ENCODE measurements around the gene GPC2. TPM values are rescaled to one million over a fixed set of nuclear protein-coding genes. Genes with fewer than 3 reads are reported as not detected.
"Not testable (repeated sequence)": the region's sequence is repeated elsewhere in the genome, so short reads cannot be mapped to it uniquely, and the experiment has no call there.

The GPC2 gene
- total RNA-seq, 2 experiments from 2014 or later, result 2.9 to 6.2 TPM

GRCh38 chr7:100148559-100149328 lies 28.4 kb downstream of the GPC2 start, which contains the start of gene LAMTOR4:
LAMTOR4 (plus strand) TSS chr7:100148918; CDS start chr7:100148973, 55 bp downstream.
- peak within 1 kb of the TSS; percentile 94 for H3K4me3 Mint-ChIP-seq
- ATAC-seq (peak; percentile 99), DNase-seq (peak; percentile 100)
- peaks cover 22% of the 10 kb centered on the region for H3K36me3 Mint-ChIP-seq
- H3K27me3 Mint-ChIP-seq, result no peaks in the 10 kb centered on the region
- CTCF ChIA-PET, result interaction anchor here (0.6 to 6.2 kb wide), 16 partner anchors 10 to 259 kb away, joined by 3 to 37 read pairs (median 4); partner anchors contain the start of gene GAL3ST4
- peaks cover 37% of the 10 kb centered on the region for H3K4me1 Mint-ChIP-seq
- no peaks in the 10 kb centered on the region for H3K9me3 Mint-ChIP-seq (ENCODE audit: low read depth)
- peak within 1 kb of the TSS; percentile 98 for H3K27ac Mint-ChIP-seq

DNA sequence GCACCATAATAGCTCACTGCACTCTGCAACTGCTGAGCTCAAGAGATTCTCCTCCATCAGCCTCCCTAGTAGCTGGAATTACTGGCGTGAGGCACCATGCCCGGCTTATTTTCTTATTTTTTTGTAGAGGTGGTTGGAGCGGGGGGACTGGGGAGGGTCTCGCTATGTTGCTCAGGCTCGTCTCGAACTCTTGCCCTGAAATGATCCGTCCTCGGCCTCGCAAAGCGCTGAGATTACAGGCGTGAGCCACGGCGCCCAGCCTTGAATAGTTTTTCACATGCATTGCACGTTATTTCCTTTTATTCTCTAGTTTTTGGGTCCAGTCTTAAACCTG lies 29.0 kb downstream of the GPC2 start:
- H3K4me1 Mint-ChIP-seq, result peaks cover 32% of the 10 kb centered on the region
- ATAC-seq (no peak), DNase-seq (no peak)
- H3K4me3 Mint-ChIP-seq, result peak overlapping the region; percentile 94
- H3K9me3 Mint-ChIP-seq (ENCODE audit: low read depth), result no peaks in the 10 kb centered on the region
- no peaks in the 10 kb centered on the region for H3K27me3 Mint-ChIP-seq
- peak overlapping the region; percentile 98 for H3K27ac Mint-ChIP-seq
- peaks cover 19% of the 10 kb centered on the region for H3K36me3 Mint-ChIP-seq
- CTCF ChIA-PET, result interaction anchor here (0.6 to 6.2 kb wide), 19 partner anchors 9 to 259 kb away, joined by 3 to 37 read pairs (median 4); partner anchors contain the start of gene GAL3ST4

DNA sequence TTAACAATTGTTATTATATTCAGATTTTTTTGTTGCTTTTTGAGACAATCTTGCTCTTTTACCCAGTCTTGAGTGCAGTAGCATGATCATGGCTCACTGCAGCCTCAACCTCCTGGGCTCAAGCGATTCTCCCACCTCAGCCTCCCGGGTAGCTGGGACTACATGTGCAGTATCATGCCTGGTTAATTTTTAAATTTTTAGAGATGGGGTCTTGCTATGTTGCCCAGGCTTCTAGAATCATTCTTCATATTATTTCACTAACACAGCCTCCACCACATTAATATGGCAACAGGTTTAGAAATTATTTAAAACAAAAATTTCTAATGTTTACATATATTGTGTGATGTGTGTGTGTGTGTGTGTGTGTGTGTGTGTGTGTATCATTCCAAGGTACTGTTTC lies 29.9 kb downstream of the GPC2 start:
- peaks cover 15% of the 10 kb centered on the region for H3K36me3 Mint-ChIP-seq
- H3K4me1 Mint-ChIP-seq, result peaks cover 25% of the 10 kb centered on the region
- no peak for DNase-seq
- ATAC-seq, result no peak
- no peak overlapping the region for H3K4me3 Mint-ChIP-seq
- no peaks in the 10 kb centered on the region for H3K27me3 Mint-ChIP-seq
- H3K9me3 Mint-ChIP-seq (ENCODE audit: low read depth), result no peaks in the 10 kb centered on the region
- no peak overlapping the region for H3K27ac Mint-ChIP-seq
- CTCF ChIA-PET, result interaction anchor here (0.8 to 6.2 kb wide), 7 partner anchors 11 to 260 kb away, joined by 3 to 37 read pairs (median 4); no protein-coding TSS in a partner anchor

DNA sequence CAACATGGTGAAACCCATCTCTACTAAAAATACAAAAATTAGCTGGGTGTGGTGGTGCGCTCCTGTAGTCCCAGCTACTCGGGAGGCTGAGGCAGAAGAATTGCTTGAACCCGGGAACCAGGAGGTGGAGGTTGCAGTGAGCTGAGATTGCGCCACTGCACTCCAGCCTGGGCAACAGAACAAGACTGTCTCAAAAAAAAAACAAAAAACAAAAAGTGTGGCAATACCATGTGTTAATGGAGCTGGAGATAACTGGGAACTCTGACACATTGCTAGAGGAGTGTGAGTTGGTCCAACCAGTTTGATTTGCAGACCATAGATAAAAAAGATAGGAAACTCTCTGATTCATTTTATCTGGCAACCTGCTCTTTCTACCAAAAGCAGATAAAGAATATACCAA lies 30.8 kb downstream of the GPC2 start:
- not testable (repeated sequence) for DNase-seq; H3K27ac Mint-ChIP-seq; H3K9me3 Mint-ChIP-seq (ENCODE audit: low read depth); H3K36me3 Mint-ChIP-seq; H3K27me3 Mint-ChIP-seq; H3K4me3 Mint-ChIP-seq; ATAC-seq
- CTCF ChIA-PET, result interaction anchor here (0.8 to 6.2 kb wide), 5 partner anchors 10 to 72 kb away, joined by 3 to 37 read pairs (median 4); no protein-coding TSS in a partner anchor
- H3K4me1 Mint-ChIP-seq, result peaks cover 20% of the 10 kb centered on the region

DNA sequence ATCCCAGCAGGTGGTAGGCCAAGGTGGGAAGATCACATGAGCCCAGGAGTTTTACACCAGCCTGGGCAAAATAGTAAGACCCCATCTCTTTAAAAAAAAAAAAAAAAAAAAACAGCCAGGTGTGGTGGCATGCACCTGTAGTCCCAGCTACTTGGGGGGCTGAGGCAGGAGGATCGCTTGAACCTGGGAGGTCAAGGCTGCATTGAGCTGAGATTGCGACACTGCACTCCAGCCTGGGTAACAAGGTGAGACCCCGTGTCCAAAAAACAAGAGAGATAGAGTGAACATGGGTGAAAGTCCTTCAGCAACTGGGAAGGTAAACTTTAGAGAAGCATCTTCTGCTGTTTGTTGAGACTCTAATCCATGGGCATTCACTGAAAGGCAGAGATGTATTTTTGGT lies 34.7 kb downstream of the GPC2 start:
- no peaks in the 10 kb centered on the region for H3K27me3 Mint-ChIP-seq
- no peak for DNase-seq
- CTCF ChIA-PET, result interaction anchor here (0.7 to 2.5 kb wide), 4 partner anchors 10 to 308 kb away, joined by 3 to 14 read pairs (median 3); no protein-coding TSS in a partner anchor

DNA sequence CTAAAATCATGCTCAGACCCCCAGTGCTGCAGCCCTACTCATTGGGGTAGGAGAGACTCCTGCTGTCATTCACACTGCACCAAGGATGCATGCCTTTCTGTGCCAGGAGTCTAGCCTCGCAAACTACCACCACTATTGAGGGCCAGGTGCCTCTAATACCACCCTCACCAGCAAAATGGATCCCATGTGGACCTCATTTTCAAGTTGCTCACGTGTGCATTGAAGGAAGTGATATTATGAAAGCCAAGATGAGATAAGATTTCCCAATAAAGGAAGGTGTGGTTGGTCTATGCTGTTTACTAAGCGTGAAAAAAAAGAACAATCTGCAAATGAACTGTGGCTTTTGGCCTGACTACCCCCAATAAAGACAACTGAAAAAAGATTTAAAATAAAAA lies 35.6 kb downstream of the GPC2 start:
- Mint-ChIP-seq H3K36me3 (no peaks in the 10 kb centered on the region), H3K9me3 (ENCODE audit: low read depth) (no peaks in the 10 kb centered on the region), H3K4me1 (peaks cover 13% of the 10 kb centered on the region), H3K27me3 (no peaks in the 10 kb centered on the region), H3K27ac (no peak overlapping the region), H3K4me3 (no peak overlapping the region)
- CTCF ChIA-PET, result interaction anchor here (1.1 to 2.5 kb wide), 4 partner anchors 9 to 266 kb away, joined by 3 to 14 read pairs (median 4); no protein-coding TSS in a partner anchor
- ATAC-seq (no peak), DNase-seq (no peak)

More for the DNA sequence above, 34.7 kb downstream of the GPC2 start:
- Mint-ChIP-seq H3K27ac (no peak overlapping the region), H3K9me3 (ENCODE audit: low read depth) (no peaks in the 10 kb centered on the region), H3K4me3 (no peak overlapping the region), H3K4me1 (peaks cover 13% of the 10 kb centered on the region), H3K36me3 (no peaks in the 10 kb centered on the region)
- ATAC-seq, result no peak

DNA sequence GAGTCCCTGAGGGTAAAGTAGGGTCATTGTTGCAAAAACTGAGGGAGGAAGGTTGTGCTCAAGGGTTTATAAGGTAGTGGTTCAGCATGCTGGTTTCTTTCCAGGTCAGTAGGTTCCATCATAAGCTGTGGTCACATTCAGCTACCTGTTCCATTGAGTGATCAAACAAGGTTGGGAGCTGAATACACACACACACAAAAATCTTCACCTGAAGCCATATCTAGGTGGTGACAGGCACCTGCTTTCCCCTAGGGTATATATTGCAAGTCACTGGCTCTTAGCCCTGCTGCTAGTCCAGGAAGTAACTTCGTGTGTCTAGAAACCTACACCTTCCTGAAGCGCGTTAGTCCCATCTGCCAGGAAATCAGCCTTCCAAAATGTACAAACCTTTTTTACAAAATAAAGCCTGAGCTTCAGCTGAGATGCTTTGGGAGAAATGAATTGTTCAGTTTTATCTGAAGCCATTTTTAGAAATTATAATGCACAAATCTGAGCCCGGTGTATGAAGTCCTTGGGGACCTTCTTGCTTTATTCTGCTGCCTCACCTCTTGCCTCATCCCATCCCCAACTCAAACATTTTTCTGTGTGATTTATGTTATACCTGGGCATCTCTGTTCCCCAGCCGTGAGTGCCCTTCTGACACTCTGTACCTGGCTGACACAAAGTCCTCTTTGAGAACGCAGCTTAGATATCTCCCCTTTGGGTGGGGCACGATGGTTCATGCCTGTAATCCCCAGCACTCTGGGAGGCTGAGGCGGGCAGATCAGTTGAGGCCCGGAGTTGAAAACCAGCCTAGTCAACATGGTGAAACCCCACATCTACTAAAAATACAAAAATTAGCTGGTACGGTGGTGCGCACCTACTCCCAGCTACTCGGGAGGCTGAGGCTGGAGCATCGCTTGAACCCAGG lies 39.1 kb downstream of the GPC2 start:
- H3K27ac Mint-ChIP-seq, result no peak overlapping the region
- DNase-seq (no peak), ATAC-seq (no peak)
- H3K36me3 Mint-ChIP-seq, result no peaks in the 10 kb centered on the region
- peaks cover 13% of the 10 kb centered on the region for H3K4me1 Mint-ChIP-seq
- no peaks in the 10 kb centered on the region for H3K27me3 Mint-ChIP-seq
- CTCF ChIA-PET, result interaction anchor here (0.6 to 1.5 kb wide), 5 partner anchors 11 to 427 kb away, joined by 3 to 6 read pairs (median 3); partner anchors contain the start of genes MBLAC1 and PVRIG
- no peak overlapping the region for H3K4me3 Mint-ChIP-seq
- no peaks in the 10 kb centered on the region for H3K9me3 Mint-ChIP-seq (ENCODE audit: low read depth)

DNA sequence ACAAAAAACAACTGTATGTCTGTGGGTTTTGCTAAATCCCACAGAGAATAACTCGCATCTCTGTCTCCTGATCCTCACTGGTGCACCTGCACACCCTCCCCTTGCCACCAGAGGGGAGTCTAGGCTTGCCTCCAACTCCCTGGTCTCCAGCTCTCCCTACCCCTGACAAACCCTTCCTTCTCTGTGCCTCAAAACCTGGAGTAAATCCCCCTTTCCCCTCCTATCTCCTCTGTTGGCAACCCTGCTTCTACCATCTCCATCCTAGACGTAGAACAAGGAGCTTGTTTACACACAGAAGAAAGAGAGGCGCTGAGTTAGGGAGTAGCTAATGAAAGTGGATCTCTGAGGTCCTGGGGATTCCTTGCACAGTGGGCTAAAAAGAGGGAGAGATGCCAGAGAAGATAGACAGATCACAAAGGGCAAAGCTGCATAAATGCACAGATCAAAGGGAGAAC lies 44.5 kb downstream of the GPC2 start:
- no peak overlapping the region for H3K4me3 Mint-ChIP-seq
- peak; percentile 78 for DNase-seq
- peak; percentile 81 for ATAC-seq
- H3K36me3 Mint-ChIP-seq, result no peaks in the 10 kb centered on the region
- H3K9me3 Mint-ChIP-seq (ENCODE audit: low read depth), result no peaks in the 10 kb centered on the region
- H3K27me3 Mint-ChIP-seq, result no peaks in the 10 kb centered on the region
- CTCF ChIA-PET, result interaction anchor here (0.5 to 6.9 kb wide), 43 partner anchors 8 to 320 kb away, joined by 3 to 61 read pairs (median 5); partner anchors contain the start of genes AP4M1, CNPY4, COPS6 and LAMTOR4
- peaks cover 30% of the 10 kb centered on the region for H3K4me1 Mint-ChIP-seq
- H3K27ac Mint-ChIP-seq, result no peak overlapping the region

DNA sequence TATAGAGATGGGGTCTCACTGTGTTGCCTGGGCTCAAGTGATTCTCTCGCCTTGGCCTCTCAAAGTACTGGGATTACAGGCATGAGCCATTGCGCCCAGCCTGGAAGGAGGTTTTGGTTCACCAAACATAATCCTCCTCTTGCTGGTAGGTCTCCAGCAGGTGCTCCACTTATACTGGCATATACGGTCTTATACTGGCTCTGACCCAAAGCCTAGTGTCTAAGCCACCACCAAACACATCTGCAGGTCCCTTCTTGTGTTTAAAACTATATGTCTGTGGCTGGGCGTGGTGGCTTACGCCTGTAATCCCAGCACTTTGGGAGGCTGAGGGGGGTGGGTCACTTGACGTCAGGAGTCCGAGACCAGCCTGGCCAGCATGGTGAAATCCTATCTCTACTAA lies 45.1 kb downstream of the GPC2 start:
- ATAC-seq, result no peak
- Mint-ChIP-seq H3K27ac (no peak overlapping the region), H3K4me3 (no peak overlapping the region), H3K36me3 (no peaks in the 10 kb centered on the region), H3K4me1 (peaks cover 28% of the 10 kb centered on the region), H3K27me3 (no peaks in the 10 kb centered on the region), H3K9me3 (ENCODE audit: low read depth) (no peaks in the 10 kb centered on the region)
- DNase-seq, result no peak
- CTCF ChIA-PET, result interaction anchor here (0.9 to 6.9 kb wide), 34 partner anchors 8 to 320 kb away, joined by 3 to 61 read pairs (median 6); partner anchors contain the start of genes AP4M1, CNPY4, COPS6 and LAMTOR4

- CTCF ChIA-PET, result interaction anchor here (0.6 to 6.9 kb wide), 41 partner anchors 10 to 314 kb away, joined by 3 to 61 read pairs (median 4); partner anchors contain the start of genes AP4M1, CNPY4, COPS6 and GPC2
- Mint-ChIP-seq H3K9me3 (ENCODE audit: low read depth) (no peaks in the 10 kb centered on the region), H3K4me1 (peaks cover 28% of the 10 kb centered on the region), H3K27ac (peak overlapping the region; percentile 28), H3K36me3 (no peaks in the 10 kb centered on the region), H3K27me3 (no peaks in the 10 kb centered on the region), H3K4me3 (peak overlapping the region; percentile 26)
- ATAC-seq (no peak), DNase-seq (peak; percentile 89)
Observed at GRCh38 chr7:100130608-100131453, 46.4 kb downstream of the GPC2 start.

DNA sequence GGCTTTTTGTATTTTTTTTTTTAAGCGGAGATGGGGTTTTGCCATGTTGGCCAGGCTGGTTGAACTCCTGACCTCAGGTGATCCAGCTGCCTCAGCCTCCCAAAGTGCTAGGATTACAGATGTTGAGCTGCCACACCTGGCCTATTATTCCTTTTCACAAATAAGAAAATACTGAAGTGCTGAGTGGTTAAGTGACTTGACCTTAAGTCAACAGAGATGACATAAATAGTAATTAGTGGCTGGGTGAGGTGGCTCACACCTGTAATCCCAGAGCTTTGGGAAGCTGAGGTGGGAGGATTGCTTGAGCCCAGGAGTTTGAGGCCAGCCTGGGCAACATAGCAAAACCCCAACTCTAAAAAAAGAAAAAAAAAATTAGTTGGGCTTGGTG lies 47.0 kb downstream of the GPC2 start:
- not testable (repeated sequence) for H3K27me3 Mint-ChIP-seq; ATAC-seq; H3K9me3 Mint-ChIP-seq (ENCODE audit: low read depth); H3K27ac Mint-ChIP-seq; DNase-seq; H3K4me3 Mint-ChIP-seq; H3K36me3 Mint-ChIP-seq
- H3K4me1 Mint-ChIP-seq, result peaks cover 33% of the 10 kb centered on the region
- CTCF ChIA-PET, result interaction anchor here (0.7 to 6.9 kb wide), 28 partner anchors 10 to 299 kb away, joined by 3 to 61 read pairs (median 5); partner anchors contain the start of genes AP4M1, CNPY4, COPS6 and GPC2

- ATAC-seq (no peak), DNase-seq (no peak)
- Mint-ChIP-seq H3K27me3 (no peaks in the 10 kb centered on the region), H3K27ac (peak overlapping the region; percentile 88), H3K4me1 (peaks cover 44% of the 10 kb centered on the region), H3K36me3 (peaks cover 8% of the 10 kb centered on the region), H3K9me3 (ENCODE audit: low read depth) (no peaks in the 10 kb centered on the region), H3K4me3 (peak overlapping the region; percentile 89)
- CTCF ChIA-PET, result interaction anchor here (0.6 to 6.9 kb wide), 16 partner anchors 8 to 279 kb away, joined by 3 to 61 read pairs (median 4); partner anchors contain the start of genes AP4M1, CNPY4, MCM7 and TRAPPC14
Observed at GRCh38 chr7:100128637-100128963, 48.6 kb downstream of the GPC2 start.

Measured in activated CD8-positive, alpha-beta memory T cell treated with anti-CD3 and anti-CD28 coated beads, Interleukin-2, amount 10 ng/mL, durations not matched to agents 7 days and 5 days (primary cell).